ENCODE results near the gene ZNF138.

GRCh38 chr7:64867863-64868440 lies 73.7 kb downstream of the ZNF138 start:
- TF ChIP-seq ATF2 (tag by site-specific recombination; IDR thresholded peaks at IDR 0.05; ENCODE audit: low read depth) = no peak
- TF ChIP-seq ZNF600 (tag by site-specific recombination; IDR thresholded peaks at IDR 0.05) = no peak
- TF ChIP-seq, protein P1, sequence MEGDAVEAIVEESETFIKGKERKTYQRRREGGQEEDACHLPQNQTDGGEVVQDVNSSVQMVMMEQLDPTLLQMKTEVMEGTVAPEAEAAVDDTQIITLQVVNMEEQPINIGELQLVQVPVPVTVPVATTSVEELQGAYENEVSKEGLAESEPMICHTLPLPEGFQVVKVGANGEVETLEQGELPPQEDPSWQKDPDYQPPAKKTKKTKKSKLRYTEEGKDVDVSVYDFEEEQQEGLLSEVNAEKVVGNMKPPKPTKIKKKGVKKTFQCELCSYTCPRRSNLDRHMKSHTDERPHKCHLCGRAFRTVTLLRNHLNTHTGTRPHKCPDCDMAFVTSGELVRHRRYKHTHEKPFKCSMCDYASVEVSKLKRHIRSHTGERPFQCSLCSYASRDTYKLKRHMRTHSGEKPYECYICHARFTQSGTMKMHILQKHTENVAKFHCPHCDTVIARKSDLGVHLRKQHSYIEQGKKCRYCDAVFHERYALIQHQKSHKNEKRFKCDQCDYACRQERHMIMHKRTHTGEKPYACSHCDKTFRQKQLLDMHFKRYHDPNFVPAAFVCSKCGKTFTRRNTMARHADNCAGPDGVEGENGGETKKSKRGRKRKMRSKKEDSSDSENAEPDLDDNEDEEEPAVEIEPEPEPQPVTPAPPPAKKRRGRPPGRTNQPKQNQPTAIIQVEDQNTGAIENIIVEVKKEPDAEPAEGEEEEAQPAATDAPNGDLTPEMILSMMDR (tag by site-specific recombination; IDR thresholded peaks at IDR 0.05) = no peak
- TF ChIP-seq, protein P2, sequence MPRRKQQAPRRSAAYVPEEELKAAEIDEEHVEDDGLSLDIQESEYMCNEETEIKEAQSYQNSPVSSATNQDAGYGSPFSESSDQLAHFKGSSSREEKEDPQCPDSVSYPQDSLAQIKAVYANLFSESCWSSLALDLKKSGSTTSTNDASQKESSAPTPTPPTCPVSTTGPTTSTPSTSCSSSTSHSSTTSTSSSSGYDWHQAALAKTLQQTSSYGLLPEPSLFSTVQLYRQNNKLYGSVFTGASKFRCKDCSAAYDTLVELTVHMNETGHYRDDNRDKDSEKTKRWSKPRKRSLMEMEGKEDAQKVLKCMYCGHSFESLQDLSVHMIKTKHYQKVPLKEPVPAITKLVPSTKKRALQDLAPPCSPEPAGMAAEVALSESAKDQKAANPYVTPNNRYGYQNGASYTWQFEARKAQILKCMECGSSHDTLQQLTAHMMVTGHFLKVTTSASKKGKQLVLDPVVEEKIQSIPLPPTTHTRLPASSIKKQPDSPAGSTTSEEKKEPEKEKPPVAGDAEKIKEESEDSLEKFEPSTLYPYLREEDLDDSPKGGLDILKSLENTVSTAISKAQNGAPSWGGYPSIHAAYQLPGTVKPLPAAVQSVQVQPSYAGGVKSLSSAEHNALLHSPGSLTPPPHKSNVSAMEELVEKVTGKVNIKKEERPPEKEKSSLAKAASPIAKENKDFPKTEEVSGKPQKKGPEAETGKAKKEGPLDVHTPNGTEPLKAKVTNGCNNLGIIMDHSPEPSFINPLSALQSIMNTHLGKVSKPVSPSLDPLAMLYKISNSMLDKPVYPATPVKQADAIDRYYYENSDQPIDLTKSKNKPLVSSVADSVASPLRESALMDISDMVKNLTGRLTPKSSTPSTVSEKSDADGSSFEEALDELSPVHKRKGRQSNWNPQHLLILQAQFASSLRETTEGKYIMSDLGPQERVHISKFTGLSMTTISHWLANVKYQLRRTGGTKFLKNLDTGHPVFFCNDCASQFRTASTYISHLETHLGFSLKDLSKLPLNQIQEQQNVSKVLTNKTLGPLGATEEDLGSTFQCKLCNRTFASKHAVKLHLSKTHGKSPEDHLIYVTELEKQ (tag by site-specific recombination; IDR thresholded peaks at IDR 0.05; ENCODE audit: borderline replicate concordance) = no peak
- no peak for TF ChIP-seq ZFP69B (tag by site-specific recombination; IDR thresholded peaks at IDR 0.05)
- TF ChIP-seq ZBTB7A (tag by site-specific recombination; IDR thresholded peaks at IDR 0.05; ENCODE audit: low read depth) = no peak
- TF ChIP-seq ZXDB (tag by site-specific recombination; IDR thresholded peaks at IDR 0.05) = no peak
- TF ChIP-seq MEIS1 (CRISPR knock-in tag; IDR thresholded peaks at IDR 0.05; ENCODE audit: borderline replicate concordance) = no peak
- no peak for TF ChIP-seq MYNN (tag by site-specific recombination; IDR thresholded peaks at IDR 0.05; ENCODE audit: borderline replicate concordance)
- TF ChIP-seq YY1 (tag by site-specific recombination; IDR thresholded peaks at IDR 0.05) = no peak
- TF ChIP-seq ZNF10 (tag by site-specific recombination; IDR thresholded peaks at IDR 0.05) = no peak
- TF ChIP-seq ZNF513 (tag by site-specific recombination; IDR thresholded peaks at IDR 0.05) = no peak
- TF ChIP-seq, protein P3, sequence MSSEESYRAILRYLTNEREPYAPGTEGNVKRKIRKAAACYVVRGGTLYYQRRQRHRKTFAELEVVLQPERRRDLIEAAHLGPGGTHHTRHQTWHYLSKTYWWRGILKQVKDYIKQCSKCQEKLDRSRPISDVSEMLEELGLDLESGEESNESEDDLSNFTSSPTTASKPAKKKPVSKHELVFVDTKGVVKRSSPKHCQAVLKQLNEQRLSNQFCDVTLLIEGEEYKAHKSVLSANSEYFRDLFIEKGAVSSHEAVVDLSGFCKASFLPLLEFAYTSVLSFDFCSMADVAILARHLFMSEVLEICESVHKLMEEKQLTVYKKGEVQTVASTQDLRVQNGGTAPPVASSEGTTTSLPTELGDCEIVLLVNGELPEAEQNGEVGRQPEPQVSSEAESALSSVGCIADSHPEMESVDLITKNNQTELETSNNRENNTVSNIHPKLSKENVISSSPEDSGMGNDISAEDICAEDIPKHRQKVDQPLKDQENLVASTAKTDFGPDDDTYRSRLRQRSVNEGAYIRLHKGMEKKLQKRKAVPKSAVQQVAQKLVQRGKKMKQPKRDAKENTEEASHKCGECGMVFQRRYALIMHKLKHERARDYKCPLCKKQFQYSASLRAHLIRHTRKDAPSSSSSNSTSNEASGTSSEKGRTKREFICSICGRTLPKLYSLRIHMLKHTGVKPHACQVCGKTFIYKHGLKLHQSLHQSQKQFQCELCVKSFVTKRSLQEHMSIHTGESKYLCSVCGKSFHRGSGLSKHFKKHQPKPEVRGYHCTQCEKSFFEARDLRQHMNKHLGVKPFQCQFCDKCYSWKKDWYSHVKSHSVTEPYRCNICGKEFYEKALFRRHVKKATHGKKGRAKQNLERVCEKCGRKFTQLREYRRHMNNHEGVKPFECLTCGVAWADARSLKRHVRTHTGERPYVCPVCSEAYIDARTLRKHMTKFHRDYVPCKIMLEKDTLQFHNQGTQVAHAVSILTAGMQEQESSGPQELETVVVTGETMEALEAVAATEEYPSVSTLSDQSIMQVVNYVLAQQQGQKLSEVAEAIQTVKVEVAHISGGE (tag by site-specific recombination; conservative IDR thresholded peaks at IDR 0.05; ENCODE audit: low read depth) = no peak

Measured in HEK293 (cell line).